Testis (tissue), 3 donors: Measurements from ENCODE around the gene EFNA5. TPM values are rescaled to one million over a fixed set of nuclear protein-coding genes. Genes with fewer than 3 reads are reported as not detected.

Experiments used
- DNase-seq: peaks from one replicate; pipeline ENCODE4 v3.0.0-alpha.2; 2019
- H3K27ac ChIP-seq, 2 donors: fragments of 200-600 bp; sonication (generic); one replicate each; pipeline ENCODE4 v1.5.1; 2019
- H3K27me3 ChIP-seq: fragments of 200-600 bp; sonication (generic); one replicate; pipeline ENCODE4 v1.5.1; 2019
- H3K36me3 ChIP-seq: fragments of 200-600 bp; sonication (generic); one replicate; pipeline ENCODE4 v1.5.1; 2017; ENCODE audit warnings: low read depth; ENCODE audit errors: missing control alignments
- H3K4me1 ChIP-seq: fragments of 200-600 bp; sonication (generic); one replicate; pipeline ENCODE4 v1.5.1; 2019
- H3K4me3 ChIP-seq, 2 donors: fragments of 200-600 bp; sonication (generic); one replicate each; pipeline ENCODE4 v1.5.1; 2017 to 2019
- H3K9me3 ChIP-seq: fragments of 200-600 bp; sonication (generic); one replicate; pipeline ENCODE4 v1.5.1; 2017
- CTCF ChIP-seq, 3 experiments: fragments of 450-650 bp in 2 of 3; fragments of 200-600 bp in 1 of 3; sonication (generic) in 1 of 3; IDR thresholded peaks; one replicate each; pipeline ENCODE4 v1.5.1; 2016 to 2019; ENCODE audit warnings: antibody characterized with exemption in 3 of 3, mild to moderate bottlenecking in 2 of 3, moderate library complexity in 1 of 3
- POLR2A ChIP-seq: fragments of 450-650 bp; IDR thresholded peaks from one replicate; pipeline ENCODE4 v1.6.1; 2017; ENCODE audit warnings: antibody characterized with exemption, mild to moderate bottlenecking, moderate library complexity
- WGBS, 2 donors: methylation state at CpG; one replicate each; pipeline ENCODE4 v1.1.5; 2018; 5-methylcytosine and 5-hydroxymethylcytosine counted together
- intact Hi-C: fragments of 100-400 bp; cut with DNase I; formaldehyde crosslinking; loops from one replicate; pipeline ENCODE4 v1.15.1; 2023; ENCODE audit warnings: low total_unique reads
- polyA plus RNA-seq: library from polyadenylated mRNA; stranded (reverse); fragments of 350-450 nt; fragmentation: Illumina TruSeq; extraction: RNeasy Lipid Tissue Mini Kit (QIAGEN cat#74804); gene quantifications from one replicate; pipeline ENCODE4 v1.2.3, GENCODE V29; 2014; ENCODE audit warnings: low read depth, low replicate concordance; ENCODE audit not compliant: insufficient read depth
- total RNA-seq, 2 donors: library from RNA; depleted of rRNA; stranded (reverse); fragments of >200 nt; gene quantifications; one replicate each; pipeline ENCODE4 v1.2.3, GENCODE V29; 2016

The EFNA5 gene
- total and polyA plus RNA-seq, 3 donors from 2014 or later = 2.6 to 5.4 (median 3.5) TPM

- no peaks in the 10 kb centered on the region for H3K4me1 ChIP-seq
- H3K27ac ChIP-seq = no peak overlapping the region
- H3K4me3 ChIP-seq = no peak overlapping the region
- no peak for DNase-seq
- no peak for TF ChIP-seq CTCF (IDR thresholded peaks at IDR 0.05)
- no peak for TF ChIP-seq POLR2A
- H3K9me3 ChIP-seq = no peaks in the 10 kb centered on the region
- no peaks in the 10 kb centered on the region for H3K36me3 ChIP-seq
- no peaks in the 10 kb centered on the region for H3K27me3 ChIP-seq
- 87 to 94% methylated on average over 7 of the region's 7 CpGs for WGBS, 2 donors
- intact Hi-C loops = no loop called here
These were observed 168.1 kb downstream of the EFNA5 start for GRCh38 chr5:107502676-107503060.

GRCh38 chr5:107501965-107502675 is 168.6 kb downstream of the EFNA5 start:
- H3K4me3 ChIP-seq = no peak overlapping the region
- intact Hi-C loops = no loop called here
- no peaks in the 10 kb centered on the region for H3K4me1 ChIP-seq
- no peak for TF ChIP-seq POLR2A
- no peak for TF ChIP-seq CTCF (IDR thresholded peaks at IDR 0.05)
- no peak for DNase-seq
- no peak overlapping the region for H3K27ac ChIP-seq
- no peaks in the 10 kb centered on the region for H3K36me3 ChIP-seq
- H3K9me3 ChIP-seq = no peaks in the 10 kb centered on the region
- 86 to 88% methylated on average over 17 of the region's 17 CpGs for WGBS, 2 donors
- H3K27me3 ChIP-seq = no peaks in the 10 kb centered on the region

- 49 to 66% methylated on average over 1 of the region's 1 CpG for WGBS, 2 donors
- no peak for DNase-seq
- H3K4me3 ChIP-seq = no peak overlapping the region
- no peaks in the 10 kb centered on the region for H3K9me3 ChIP-seq
- H3K27ac ChIP-seq = no peak overlapping the region
- no peaks in the 10 kb centered on the region for H3K27me3 ChIP-seq
- TF ChIP-seq POLR2A (no peak), CTCF (IDR thresholded peaks at IDR 0.05) (no peak)
- H3K4me1 ChIP-seq = no peaks in the 10 kb centered on the region
- intact Hi-C loops = no loop called here
- H3K36me3 ChIP-seq = no peaks in the 10 kb centered on the region
These were observed 169.9 kb downstream of the EFNA5 start for GRCh38 chr5:107500840-107501239.

GRCh38 chr5:107500347-107500746 is 170.4 kb downstream of the EFNA5 start:
- no peak for DNase-seq
- Histone ChIP-seq H3K9me3 (no peaks in the 10 kb centered on the region), H3K27me3 (no peaks in the 10 kb centered on the region)

More at GRCh38 chr5:107500347-107500746, 170.4 kb downstream of the EFNA5 start:
- intact Hi-C loops = no loop called here
- no peaks in the 10 kb centered on the region for H3K4me1 ChIP-seq
- H3K27ac ChIP-seq = no peak overlapping the region
- no peak overlapping the region for H3K4me3 ChIP-seq
- no peaks in the 10 kb centered on the region for H3K36me3 ChIP-seq
- no peak for TF ChIP-seq CTCF (IDR thresholded peaks at IDR 0.05)
- TF ChIP-seq POLR2A = no peak
